H1 (cell line): ENCODE results near the gene TRABD2A.

Source experiments
- ATF3 ChIP-seq: IDR thresholded peaks from 2 replicates; pipeline ENCODE4 v1.6.1; 2011; ENCODE audit warnings: low read depth, mild to moderate bottlenecking, low read length; ENCODE audit not compliant: insufficient read depth
- CEBPB ChIP-seq: IDR thresholded peaks from 2 replicates; pipeline ENCODE4 v1.6.1; 2012; ENCODE audit warnings: low read depth, low read length
- CTCF ChIP-seq, 3 experiments: IDR thresholded peaks; 1 replicate in 2 of 3; 2 replicates in 1 of 3; pipeline versions ENCODE4 v1.5.1 to v1.6.1; 2011; ENCODE audit warnings: low read length in 3 of 3, mild to moderate bottlenecking in 3 of 3, inconsistent platforms in 2 of 3, low read depth in 1 of 3, moderate library complexity in 1 of 3; ENCODE audit not compliant: insufficient read depth in 1 of 3; ENCODE audit errors: control extremely low read depth in 1 of 3
- EP300 ChIP-seq, 2 experiments: IDR thresholded peaks; 1 replicate in 1 of 2; 2 replicates in 1 of 2; pipeline ENCODE4 v1.6.1; 2011 to 2012; ENCODE audit warnings: low read depth in 2 of 2, low read length in 2 of 2, mild to moderate bottlenecking in 2 of 2, borderline replicate concordance in 1 of 2, inconsistent platforms in 1 of 2, moderate library complexity in 1 of 2
- EZH2 ChIP-seq: fragments of 200-600 bp; sonication (generic); IDR thresholded peaks from 2 replicates; pipeline ENCODE4 v1.7.1; 2012; ENCODE audit warnings: low read depth, mild to moderate bottlenecking, moderate library complexity, low read length, inconsistent platforms; ENCODE audit not compliant: severe bottlenecking
- FOSL1 ChIP-seq: IDR thresholded peaks from 2 replicates; pipeline ENCODE4 v1.6.1; 2011; ENCODE audit warnings: mild to moderate bottlenecking, low read depth, low read length, moderate library complexity; ENCODE audit not compliant: insufficient read depth
- HDAC6 ChIP-seq: IDR thresholded peaks from one replicate; pipeline ENCODE4 v1.7.1; 2012; ENCODE audit warnings: low read depth, mild to moderate bottlenecking, inconsistent platforms, low read length, moderate library complexity
- KDM5A ChIP-seq: fragments of 200-600 bp; IDR thresholded peaks from 2 replicates; pipeline ENCODE4 v1.7.1; 2012; ENCODE audit warnings: mild to moderate bottlenecking, low read length, inconsistent platforms, mixed read lengths
- MAX ChIP-seq: IDR thresholded peaks from 2 replicates; pipeline ENCODE4 v1.6.1; 2012; ENCODE audit warnings: inconsistent platforms
- RXRA ChIP-seq: IDR thresholded peaks from 2 replicates; pipeline ENCODE4 v1.6.1; 2011; ENCODE audit warnings: low read depth, mild to moderate bottlenecking, low read length, moderate library complexity; ENCODE audit not compliant: insufficient read depth
- SP2 ChIP-seq: IDR thresholded peaks from 2 replicates; pipeline ENCODE4 v1.6.1; 2012; ENCODE audit warnings: mild to moderate bottlenecking, low read length, inconsistent platforms
- TAF7 ChIP-seq: optimal IDR thresholded peaks from 2 replicates; pipeline ENCODE3; 2011; ENCODE audit warnings: low read depth, mild to moderate bottlenecking, inconsistent platforms, low read length, moderate library complexity, borderline replicate concordance
- TCF12 ChIP-seq: IDR thresholded peaks from 2 replicates; pipeline ENCODE4 v1.6.1; 2011; ENCODE audit warnings: low read depth, mild to moderate bottlenecking, low read length
- USF2 ChIP-seq: IDR thresholded peaks from 2 replicates; pipeline ENCODE4 v1.6.1; 2011; ENCODE audit warnings: low read length, improper control_type of control experiment

GRCh38 chr2:84792856-84793522 lies 87.9 kb downstream of the TRABD2A start:
- TF ChIP-seq RXRA (no peak), ATF3 (no peak), KDM5A (no peak), USF2 (no peak), EP300 (IDR thresholded peaks at IDR 0.05; ENCODE audit: borderline replicate concordance in 1 of 2, low read depth in 2 of 2, low read length in 2 of 2) (no peak), FOSL1 (no peak), CTCF (IDR thresholded peaks at IDR 0.05; ENCODE audit: control extremely low read depth in 1 of 3, insufficient read depth in 1 of 3, low read depth in 1 of 3, low read length in 3 of 3) (no peak), MAX (no peak), EZH2 (no peak), CEBPB (no peak), TAF7 (no peak), HDAC6 (no peak), TCF12 (no peak), SP2 (no peak)
